HFF-Myc (cell line): Measurements from ENCODE around the gene SLC48A1.

ENCODE experiments used
- DNase-seq: peaks from one replicate; pipeline ENCODE4 v3.0.0-alpha.2; 2011; ENCODE audit warnings: low read depth; ENCODE audit errors: extremely low read depth
- H3K4me3 ChIP-seq: replicated peaks from 2 replicates; pipeline ENCODE4 v1.5.1; 2011; ENCODE audit warnings: low read depth, mild to moderate bottlenecking, control low read depth, low read length
- TF ChIP-seq, protein P1 (sequence below): IDR thresholded peaks from 2 replicates; pipeline ENCODE4 v1.5.1; 2012; ENCODE audit warnings: mild to moderate bottlenecking, low read depth, low read length, control low read depth; ENCODE audit errors: missing control alignments

The SLC48A1 gene

GRCh38 chr12:47751561-47751960, 21.5 kb upstream of the SLC48A1 start:
- no peak for DNase-seq
- no peak overlapping the region for H3K4me3 ChIP-seq
- TF ChIP-seq, protein P1, sequence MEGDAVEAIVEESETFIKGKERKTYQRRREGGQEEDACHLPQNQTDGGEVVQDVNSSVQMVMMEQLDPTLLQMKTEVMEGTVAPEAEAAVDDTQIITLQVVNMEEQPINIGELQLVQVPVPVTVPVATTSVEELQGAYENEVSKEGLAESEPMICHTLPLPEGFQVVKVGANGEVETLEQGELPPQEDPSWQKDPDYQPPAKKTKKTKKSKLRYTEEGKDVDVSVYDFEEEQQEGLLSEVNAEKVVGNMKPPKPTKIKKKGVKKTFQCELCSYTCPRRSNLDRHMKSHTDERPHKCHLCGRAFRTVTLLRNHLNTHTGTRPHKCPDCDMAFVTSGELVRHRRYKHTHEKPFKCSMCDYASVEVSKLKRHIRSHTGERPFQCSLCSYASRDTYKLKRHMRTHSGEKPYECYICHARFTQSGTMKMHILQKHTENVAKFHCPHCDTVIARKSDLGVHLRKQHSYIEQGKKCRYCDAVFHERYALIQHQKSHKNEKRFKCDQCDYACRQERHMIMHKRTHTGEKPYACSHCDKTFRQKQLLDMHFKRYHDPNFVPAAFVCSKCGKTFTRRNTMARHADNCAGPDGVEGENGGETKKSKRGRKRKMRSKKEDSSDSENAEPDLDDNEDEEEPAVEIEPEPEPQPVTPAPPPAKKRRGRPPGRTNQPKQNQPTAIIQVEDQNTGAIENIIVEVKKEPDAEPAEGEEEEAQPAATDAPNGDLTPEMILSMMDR: no peak

DNA sequence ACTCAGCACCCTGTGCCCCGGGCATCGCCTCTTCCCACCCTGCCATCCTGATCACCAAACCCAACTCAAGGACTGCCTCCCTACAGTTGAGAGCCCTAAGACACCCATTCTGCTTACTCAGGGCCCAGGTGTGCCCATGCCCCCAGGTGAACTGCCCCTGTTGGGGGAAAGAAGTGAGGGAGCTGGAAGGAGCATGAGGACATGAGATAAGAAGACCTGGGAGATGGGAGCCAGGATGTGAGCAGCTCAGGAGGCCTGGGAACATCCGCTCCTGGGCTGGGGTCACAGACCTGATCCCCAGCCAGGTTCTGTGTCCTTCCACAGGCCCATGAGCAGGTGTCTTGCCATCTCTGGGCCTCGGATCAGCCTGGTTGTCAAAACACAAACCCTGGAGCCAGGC, 20.9 kb upstream of the SLC48A1 start:
- DNase-seq: no peak
- TF ChIP-seq, protein P1: no peak
- no peak overlapping the region for H3K4me3 ChIP-seq

- no peak for DNase-seq
- TF ChIP-seq, protein P1: no peak
- H3K4me3 ChIP-seq: no peak overlapping the region
Measured at GRCh38 chr12:47752552-47752951, 20.5 kb upstream of the SLC48A1 start.

- TF ChIP-seq, protein P1: no peak
- DNase-seq: no peak
- no peak overlapping the region for H3K4me3 ChIP-seq
Measured at GRCh38 chr12:47753021-47754001, 19.7 kb upstream of the SLC48A1 start.

GRCh38 chr12:47754126-47754525, 18.9 kb upstream of the SLC48A1 start:
- no peak overlapping the region for H3K4me3 ChIP-seq
- DNase-seq: no peak
- TF ChIP-seq, protein P1: no peak

DNA sequence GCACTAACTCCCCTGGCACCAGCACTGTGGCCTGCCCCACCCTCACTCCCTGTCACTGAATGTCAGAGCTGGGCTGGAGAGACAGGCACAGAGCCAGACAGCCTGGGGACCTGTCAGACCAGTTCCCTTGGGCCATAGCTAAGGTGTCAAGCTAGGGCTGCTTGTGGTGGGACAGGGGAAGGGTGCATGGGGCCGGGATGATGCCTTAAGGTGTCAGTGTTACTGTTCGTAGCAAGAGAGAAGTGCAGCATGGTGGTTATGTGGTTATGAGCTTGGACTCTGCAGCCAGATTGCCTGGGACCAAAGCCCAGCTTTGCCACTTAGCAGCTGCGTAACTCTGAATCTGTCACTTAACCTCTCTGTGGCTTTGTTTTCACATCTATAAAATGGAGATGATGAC, 18.2 kb upstream of the SLC48A1 start:
- DNase-seq: no peak
- no peak overlapping the region for H3K4me3 ChIP-seq
- TF ChIP-seq, protein P1: no peak
